ENCODE measurements around the gene CDK15. TPM values are rescaled to one million over a fixed set of nuclear protein-coding genes. Genes with fewer than 3 reads are reported as not detected.

Gene CDK15
- total RNA-seq, 1 experiment from 2014 or later: not detected

- TF ChIP-seq ZNF512 (CRISPR knock-in tag; IDR thresholded peaks at IDR 0.05; ENCODE audit: borderline replicate concordance) (no peak), ESRRA (CRISPR knock-in tag; IDR thresholded peaks at IDR 0.05; ENCODE audit: borderline replicate concordance) (no peak), CBFB (CRISPR knock-in tag; IDR thresholded peaks at IDR 0.05; ENCODE audit: low read depth) (no peak), FOXJ3 (CRISPR knock-in tag; IDR thresholded peaks at IDR 0.05; ENCODE audit: borderline replicate concordance) (no peak), ZBTB21 (CRISPR knock-in tag; IDR thresholded peaks at IDR 0.05; ENCODE audit: borderline replicate concordance) (no peak), USF2 (CRISPR knock-in tag; IDR thresholded peaks at IDR 0.05) (no peak)
These were observed 16.9 kb upstream of the CDK15 start (continued) for GRCh38 chr2:201789395-201789794.

- ChIA-PET CTCF (no interaction called here), POLR2A (no interaction called here)
- no peaks in the 10 kb centered on the region; the same call in 1 of the 2 replicates for H3K27me3 Mint-ChIP-seq (ENCODE audit: low read depth)
- no peaks in the 10 kb centered on the region for H3K4me1 Mint-ChIP-seq
- no peaks in the 10 kb centered on the region for H3K9me3 Mint-ChIP-seq
- H3K27ac Mint-ChIP-seq: no peak overlapping the region
- DNase-seq (ENCODE audit: low spot score): no peak
- no peak for ATAC-seq
- no peaks in the 10 kb centered on the region for H3K36me3 Mint-ChIP-seq
- H3K4me3 Mint-ChIP-seq: no peak overlapping the region
- no peak for TF ChIP-seq STAT6 (CRISPR knock-in tag; conservative IDR thresholded peaks at IDR 0.05; ENCODE audit: low read depth)
- TF ChIP-seq NR1H2 (CRISPR knock-in tag; IDR thresholded peaks at IDR 0.05): no peak
- no peak for TF ChIP-seq RELA (CRISPR knock-in tag; IDR thresholded peaks at IDR 0.05; ENCODE audit: borderline replicate concordance)
- no peak for TF ChIP-seq ETV6 (CRISPR knock-in tag; IDR thresholded peaks at IDR 0.05)
These were observed 16.0 kb upstream of the CDK15 start for GRCh38 chr2:201790291-201790690.

GRCh38 chr2:201790989-201791388, 15.3 kb upstream of the CDK15 start:
- CTCF ChIA-PET: no interaction called here
- DNase-seq (ENCODE audit: low spot score): no peak
- no peaks in the 10 kb centered on the region for H3K36me3 Mint-ChIP-seq

More at GRCh38 chr2:201790989-201791388, 15.3 kb upstream of the CDK15 start:
- H3K4me3 Mint-ChIP-seq: no peak overlapping the region
- H3K9me3 Mint-ChIP-seq: no peaks in the 10 kb centered on the region
- ATAC-seq: no peak
- H3K27me3 Mint-ChIP-seq (ENCODE audit: low read depth): no peaks in the 10 kb centered on the region; the same call in 1 of the 2 replicates
- TF ChIP-seq ATF6 (CRISPR knock-in tag; IDR thresholded peaks at IDR 0.05): no peak
- TF ChIP-seq MXD4 (CRISPR knock-in tag; IDR thresholded peaks at IDR 0.05; ENCODE audit: borderline replicate concordance): no peak
- no peak for TF ChIP-seq NR1H2 (CRISPR knock-in tag; IDR thresholded peaks at IDR 0.05)
- no peak for TF ChIP-seq ZNF396 (CRISPR knock-in tag; IDR thresholded peaks at IDR 0.05; ENCODE audit: borderline replicate concordance)
- no peak for TF ChIP-seq AFF4 (CRISPR knock-in tag; IDR thresholded peaks at IDR 0.05; ENCODE audit: borderline replicate concordance)
- TF ChIP-seq FOXP4 (CRISPR knock-in tag; IDR thresholded peaks at IDR 0.05): no peak
- 0 out of 2 replicates have a peak, but pooled peaks cover under 1% of the 10 kb centered on the region for H3K4me1 Mint-ChIP-seq
- POLR2A ChIA-PET: no interaction called here
- H3K27ac Mint-ChIP-seq: no peak overlapping the region

Measured in WTC11 (cell line).